Transverse colon (tissue), 3 donors: Measurements from ENCODE around the gene UCKL1.

Source experiments
- EP300 ChIP-seq: sonication (generic); formaldehyde crosslinking; IDR thresholded peaks from one replicate; pipeline ENCODE4 v1.6.1; 2017; ENCODE audit warnings: antibody characterized with exemption, low read depth
- POLR2A ChIP-seq: fragments of 450-650 bp; IDR thresholded peaks from one replicate; pipeline ENCODE4 v1.6.1; 2016; ENCODE audit warnings: antibody characterized with exemption, mild to moderate bottlenecking, moderate library complexity
- TF ChIP-seq, protein P1 (sequence below), 5 experiments: fragments of 200-600 bp in 3 of 5; fragments of 450-650 bp in 2 of 5; sonication (generic) in 3 of 5; IDR thresholded peaks; 1 replicate in 2 of 5; 2 replicates in 3 of 5; pipeline ENCODE4 v1.5.1; 2016 to 2017; ENCODE audit warnings: antibody characterized with exemption in 5 of 5, inconsistent platforms in 3 of 5, mild to moderate bottlenecking in 2 of 5, moderate library complexity in 1 of 5

DNA sequence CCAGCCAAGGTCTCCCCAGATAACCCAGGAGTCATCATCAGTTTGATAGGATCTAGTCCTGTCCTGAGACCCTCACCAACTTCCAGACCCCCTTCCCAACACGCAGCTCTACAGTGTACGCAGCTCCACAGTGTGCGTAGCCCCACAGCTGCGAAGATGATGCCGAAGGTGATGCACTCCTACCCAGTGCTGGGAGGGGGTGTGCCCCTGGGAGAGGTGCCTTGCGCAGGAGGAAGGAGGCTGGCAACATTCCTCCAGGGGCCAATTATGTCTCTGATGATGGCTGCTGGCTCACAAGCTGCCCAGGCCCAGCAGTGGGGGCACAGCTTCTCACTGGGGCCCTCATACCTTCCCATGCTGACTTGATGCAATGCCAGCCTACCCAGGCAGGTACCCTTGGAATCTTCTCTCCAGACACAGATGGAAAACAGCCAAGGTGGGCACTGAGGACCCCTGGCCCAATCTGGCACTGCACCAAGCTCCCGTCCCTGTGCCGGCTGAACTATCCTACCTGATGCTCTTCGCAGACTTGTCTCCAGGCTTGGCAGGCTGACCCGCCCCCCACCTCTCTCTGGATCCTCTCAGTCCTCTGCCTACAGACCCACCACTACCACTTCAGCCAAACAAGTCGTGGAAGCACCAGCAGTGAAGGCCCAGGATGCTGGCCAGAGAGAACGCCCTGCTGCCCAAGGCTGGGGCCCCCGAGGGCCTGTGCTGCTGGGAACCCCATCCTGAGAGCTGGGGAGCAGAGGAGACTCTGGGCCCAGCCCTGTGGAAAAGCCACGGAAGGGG, 12.1 kb upstream of the UCKL1 start:
- no peak for TF ChIP-seq EP300
- TF ChIP-seq, protein P1, sequence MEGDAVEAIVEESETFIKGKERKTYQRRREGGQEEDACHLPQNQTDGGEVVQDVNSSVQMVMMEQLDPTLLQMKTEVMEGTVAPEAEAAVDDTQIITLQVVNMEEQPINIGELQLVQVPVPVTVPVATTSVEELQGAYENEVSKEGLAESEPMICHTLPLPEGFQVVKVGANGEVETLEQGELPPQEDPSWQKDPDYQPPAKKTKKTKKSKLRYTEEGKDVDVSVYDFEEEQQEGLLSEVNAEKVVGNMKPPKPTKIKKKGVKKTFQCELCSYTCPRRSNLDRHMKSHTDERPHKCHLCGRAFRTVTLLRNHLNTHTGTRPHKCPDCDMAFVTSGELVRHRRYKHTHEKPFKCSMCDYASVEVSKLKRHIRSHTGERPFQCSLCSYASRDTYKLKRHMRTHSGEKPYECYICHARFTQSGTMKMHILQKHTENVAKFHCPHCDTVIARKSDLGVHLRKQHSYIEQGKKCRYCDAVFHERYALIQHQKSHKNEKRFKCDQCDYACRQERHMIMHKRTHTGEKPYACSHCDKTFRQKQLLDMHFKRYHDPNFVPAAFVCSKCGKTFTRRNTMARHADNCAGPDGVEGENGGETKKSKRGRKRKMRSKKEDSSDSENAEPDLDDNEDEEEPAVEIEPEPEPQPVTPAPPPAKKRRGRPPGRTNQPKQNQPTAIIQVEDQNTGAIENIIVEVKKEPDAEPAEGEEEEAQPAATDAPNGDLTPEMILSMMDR (IDR thresholded peaks at IDR 0.05), result no peak
- TF ChIP-seq POLR2A, result no peak
